ENCODE measurements around the gene GALR2.

The GALR2 gene

DNA sequence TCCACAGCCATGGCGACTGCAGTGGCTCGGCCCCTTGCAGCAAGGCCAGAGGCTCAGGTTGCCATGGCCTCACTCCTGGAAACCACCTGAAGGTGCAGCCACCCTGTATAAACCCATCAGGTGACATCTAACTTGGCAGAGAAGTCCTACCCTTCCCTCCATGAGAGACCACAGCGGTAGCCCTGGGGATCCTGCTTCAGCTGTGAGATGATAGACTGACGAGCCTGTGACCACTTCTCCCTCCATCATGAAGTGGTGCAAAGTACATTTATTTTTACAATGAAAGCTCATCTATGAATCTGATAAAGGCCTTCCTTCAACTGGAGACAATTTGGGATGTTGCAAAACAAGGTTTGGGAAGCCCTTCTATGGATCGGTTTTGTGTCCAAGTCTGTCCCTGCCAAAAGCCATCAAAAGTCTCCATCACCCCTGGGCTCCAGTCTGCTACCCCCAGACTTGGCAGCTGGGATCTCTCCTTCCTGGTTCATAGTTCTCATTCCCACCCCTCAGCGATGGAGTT is 6.2 kb downstream of the GALR2 start:
- DNase-seq = no peak

- no peak for DNase-seq
Measured at GRCh38 chr17:76081295-76082210, 7.0 kb downstream of the GALR2 start.

- DNase-seq = no peak
Measured at GRCh38 chr17:76082326-76083251, 8.0 kb downstream of the GALR2 start.

- DNase-seq = no peak
Measured at GRCh38 chr17:76083536-76084182, 9.1 kb downstream of the GALR2 start.

DNA sequence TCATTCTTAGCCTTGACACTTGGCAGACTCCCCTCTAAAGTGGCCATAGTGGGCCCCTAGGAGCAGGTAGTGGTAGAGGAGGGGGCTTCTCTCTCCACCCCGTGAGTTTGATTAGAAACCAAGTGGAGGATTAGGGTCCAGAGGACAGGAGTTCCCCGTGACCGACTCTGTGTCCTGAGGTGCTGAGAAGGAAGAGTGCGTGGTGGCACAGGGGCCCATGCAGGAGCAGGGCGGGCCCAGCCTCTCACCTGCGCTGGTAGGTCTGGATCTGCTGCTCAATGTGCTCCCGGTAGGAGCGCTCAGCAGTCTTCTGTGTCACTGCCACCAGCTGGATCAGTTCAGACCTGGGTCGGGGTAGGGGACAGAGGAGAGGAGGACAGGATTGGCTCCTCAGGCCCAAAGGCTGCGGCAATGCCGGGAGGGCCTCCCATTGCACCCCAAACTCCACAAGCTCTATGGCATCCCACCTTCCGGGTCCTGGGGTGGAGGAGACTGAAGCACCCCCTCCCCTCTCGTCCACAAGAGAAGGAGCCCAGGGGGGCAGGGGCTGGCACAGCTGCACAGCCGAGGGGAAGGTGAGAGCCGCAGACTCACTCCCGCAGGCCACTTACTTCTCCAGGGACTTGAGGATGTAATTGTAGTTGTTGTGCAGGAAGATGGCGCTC is 10.6 kb downstream of the GALR2 start:
- DNase-seq = no peak

- no peak for DNase-seq
Measured at GRCh38 chr17:76085731-76086366, 11.3 kb downstream of the GALR2 start.

DNA sequence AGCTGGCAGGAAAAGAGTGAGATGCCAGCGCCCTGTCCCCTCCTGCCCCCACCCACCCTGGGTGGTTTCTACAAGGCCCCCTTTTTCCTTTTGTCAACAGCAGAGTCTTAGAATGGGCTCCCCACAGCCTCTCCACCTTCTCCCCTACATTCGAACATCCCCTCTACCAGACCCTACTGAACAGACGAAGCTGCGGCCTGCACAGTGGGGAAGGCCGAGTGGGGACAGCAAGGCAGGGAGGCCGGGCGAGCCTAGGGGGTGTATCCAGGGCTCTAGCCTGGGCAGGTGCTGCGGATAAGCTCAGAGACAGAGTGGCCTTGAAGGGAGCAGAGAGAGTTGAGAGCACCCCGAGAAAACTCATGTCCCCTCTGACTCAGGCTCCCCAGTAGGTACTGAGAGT is 11.8 kb downstream of the GALR2 start:
- DNase-seq = no peak

DNA sequence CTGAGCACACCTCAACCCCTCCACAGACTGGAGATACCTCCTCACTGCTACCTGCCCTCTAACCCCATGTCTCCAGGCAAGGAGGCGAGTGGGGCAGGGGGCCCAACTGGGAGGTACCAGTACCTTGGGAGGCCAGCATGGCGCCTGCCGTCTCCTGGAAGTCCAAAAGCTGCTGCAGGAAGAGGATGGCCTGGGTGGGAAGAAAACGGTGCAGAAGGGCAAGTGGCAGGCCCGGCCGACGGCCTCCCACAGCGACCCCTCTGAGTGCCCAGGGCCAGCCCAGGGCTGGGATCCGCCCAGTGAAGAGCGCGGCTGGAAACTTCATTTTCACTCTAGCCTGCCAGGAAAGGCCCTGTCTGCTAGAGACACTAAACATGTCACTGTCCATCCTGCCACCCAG is 12.9 kb downstream of the GALR2 start:
- no peak for DNase-seq

DNA sequence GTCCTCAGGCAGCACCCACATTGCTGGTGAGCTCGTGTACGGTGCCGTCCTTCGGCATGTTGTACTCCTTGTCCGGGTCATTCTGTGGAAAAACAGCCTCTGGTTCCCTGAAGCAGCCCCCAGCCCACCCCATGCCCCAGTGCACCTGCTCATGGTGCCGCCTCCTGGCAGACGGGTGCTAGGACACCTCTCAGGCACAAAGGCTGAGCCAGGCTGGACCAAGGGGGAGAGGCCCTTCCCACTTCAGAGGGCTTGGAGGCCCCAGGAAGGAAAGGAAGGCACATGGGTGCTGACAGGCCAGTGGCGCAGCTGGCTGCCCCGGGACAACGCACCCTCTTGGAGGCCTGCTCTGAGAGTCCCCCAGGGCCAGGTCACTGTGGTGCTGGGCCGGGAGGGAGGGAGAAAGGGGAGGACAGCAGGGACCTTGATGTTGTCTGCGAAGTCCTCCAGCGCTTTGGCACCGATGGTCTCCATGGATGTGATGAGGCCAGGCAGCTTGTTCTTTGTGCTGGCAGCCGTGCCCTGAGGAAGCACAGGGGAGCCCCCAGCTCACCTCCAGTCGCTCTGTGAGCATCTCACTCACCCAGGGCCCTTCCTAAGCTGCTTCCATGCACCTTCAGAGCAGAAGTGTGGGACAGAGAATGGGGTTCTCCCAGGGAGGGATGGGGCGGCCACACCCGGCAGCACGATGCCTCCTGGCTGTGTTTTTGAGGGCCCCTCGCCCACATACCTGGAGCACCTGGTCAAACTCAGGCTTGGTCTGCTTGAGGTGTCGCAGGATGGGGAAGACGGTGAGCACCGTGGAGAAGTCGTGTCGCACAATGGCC is 13.7 kb downstream of the GALR2 start:
- no peak for DNase-seq

DNA sequence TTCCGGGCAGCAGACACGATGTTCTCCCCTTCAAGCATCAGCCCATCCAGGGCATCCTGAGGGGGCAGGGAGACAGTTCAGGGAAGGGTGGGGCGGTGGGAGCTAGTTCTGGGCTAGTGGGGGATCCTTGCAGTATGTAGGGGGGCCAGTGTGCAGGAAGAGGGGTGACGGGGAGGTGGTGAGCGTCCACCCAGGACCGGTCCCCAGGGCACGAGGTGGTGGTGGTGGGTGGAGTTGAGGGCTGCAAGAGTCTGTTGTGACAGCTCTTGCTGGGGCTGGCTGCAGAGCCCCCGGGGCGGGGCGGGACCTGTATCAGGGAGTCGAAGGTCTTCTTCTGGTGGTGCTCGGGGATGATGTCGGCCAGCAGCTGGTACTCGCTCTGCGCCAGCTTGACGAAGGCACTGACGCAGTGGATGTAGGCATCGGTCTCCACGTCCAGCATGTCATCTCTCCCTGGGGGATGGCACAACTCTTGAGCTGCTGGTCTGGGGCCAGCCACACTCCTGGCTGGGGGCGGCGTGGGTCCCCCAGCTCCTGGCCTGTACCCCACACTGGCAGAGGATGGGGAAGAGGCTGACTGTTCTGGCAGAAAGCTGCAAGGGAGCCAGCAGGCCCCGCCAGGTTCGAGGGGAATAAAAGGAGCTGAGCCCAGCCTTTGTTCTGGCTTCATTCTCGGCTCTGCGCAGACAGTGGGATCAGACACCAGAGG is 14.4 kb downstream of the GALR2 start:
- DNase-seq = no peak

DNA sequence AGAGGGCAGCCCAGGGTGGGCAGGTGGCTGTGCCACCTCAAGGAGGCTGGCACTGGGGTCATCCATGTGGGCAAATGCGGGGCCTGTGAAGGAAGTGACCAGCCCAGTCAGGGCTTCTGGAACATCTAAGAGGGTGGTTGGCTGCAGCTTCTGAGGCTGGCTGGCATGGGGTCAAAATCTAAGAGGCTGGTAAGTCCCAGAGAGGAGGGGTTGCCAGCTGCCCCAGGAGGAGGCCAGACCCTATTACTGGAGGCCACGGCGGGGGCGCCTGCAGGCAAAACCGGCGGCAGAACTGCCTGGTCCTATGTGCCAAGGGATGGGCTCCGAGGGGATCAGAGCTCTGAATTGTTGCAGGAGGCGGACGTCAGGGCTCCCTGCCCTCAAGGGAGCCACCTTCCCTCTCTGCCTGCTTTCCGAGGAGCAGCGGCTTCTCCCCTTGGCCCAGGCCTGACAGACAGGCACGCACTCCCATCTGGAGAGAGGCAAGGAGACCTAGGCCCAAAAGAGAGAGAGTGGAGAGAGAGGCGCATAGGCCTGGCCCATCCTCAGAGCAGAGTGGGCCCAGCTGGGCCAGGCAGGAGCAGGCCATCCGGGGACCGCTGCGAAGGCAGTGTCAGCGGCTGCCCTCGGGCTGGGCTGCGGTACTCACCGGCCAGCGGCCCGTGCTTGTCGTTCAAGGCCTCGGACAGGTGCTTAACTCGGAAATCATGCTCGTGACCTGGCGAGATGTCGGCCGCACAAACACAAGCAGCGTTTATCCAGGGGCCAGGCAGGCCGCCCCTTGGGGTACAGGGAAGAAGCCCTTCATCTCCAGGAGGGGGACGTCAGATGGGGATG is 15.3 kb downstream of the GALR2 start:
- DNase-seq = no peak

GRCh38 chr17:76090517-76091129 is 16.0 kb downstream of the GALR2 start:
- no peak for DNase-seq

DNA sequence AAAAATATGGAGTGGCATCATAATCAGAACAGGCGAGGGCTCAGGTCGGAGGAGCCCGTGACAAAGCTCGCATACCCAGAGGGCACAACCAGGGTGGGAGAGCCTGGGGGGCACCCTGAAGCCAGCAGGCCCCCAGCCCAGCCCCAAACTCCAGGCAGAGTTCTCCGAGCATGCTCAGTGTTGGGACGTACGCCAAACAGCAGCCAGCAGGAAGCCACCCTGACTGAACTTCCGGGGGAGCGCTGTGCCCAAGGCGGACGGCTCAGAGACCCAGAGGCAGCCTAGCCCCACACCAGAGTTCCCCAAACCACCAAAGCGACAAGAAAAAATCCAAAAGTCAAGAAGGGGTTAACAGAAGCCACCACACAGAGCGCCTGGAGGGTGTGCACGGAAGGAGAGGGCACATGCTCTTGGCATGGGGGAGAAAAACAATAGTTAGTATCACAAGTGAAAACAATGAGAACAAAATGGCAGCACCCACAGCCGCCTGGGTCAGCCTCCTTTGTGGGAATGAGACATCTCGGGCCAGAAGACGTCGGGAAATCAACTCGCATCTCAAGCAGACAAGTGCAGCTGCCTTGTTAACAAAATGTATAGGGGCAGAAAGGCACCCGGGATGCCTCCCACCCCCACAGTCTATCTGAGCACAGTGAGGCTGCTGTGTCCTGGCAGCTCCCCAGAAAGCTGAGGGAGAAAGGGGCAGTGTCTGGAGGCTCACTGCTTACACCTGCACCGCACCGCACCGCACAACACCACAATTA is 17.1 kb downstream of the GALR2 start:
- DNase-seq = no peak

GRCh38 chr17:76092526-76093413 is 18.2 kb downstream of the GALR2 start:
- no peak for DNase-seq

DNA sequence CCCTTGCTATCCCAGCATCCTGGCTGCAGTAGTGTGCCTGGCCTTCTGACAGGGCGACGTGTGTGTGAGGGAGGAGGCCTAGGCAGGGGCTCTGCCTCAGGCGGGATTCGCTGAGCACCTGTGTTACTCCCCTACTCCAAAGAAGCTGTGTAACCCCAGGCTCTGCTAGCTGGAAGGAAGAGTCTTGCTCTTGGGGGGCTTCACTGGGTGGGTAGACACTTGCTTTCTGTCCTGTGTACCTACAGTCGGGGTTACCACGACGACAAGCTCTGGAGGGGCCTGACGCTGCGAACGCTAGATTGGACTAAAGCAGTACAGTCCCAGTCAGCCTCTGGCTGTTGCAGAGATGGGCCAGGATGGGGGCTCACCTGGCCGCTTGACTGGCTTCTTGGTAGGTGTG is 19.5 kb downstream of the GALR2 start:
- no peak for DNase-seq

GRCh38 chr17:76095943-76096342 is 21.4 kb downstream of the GALR2 start:
- no peak for DNase-seq

DNA sequence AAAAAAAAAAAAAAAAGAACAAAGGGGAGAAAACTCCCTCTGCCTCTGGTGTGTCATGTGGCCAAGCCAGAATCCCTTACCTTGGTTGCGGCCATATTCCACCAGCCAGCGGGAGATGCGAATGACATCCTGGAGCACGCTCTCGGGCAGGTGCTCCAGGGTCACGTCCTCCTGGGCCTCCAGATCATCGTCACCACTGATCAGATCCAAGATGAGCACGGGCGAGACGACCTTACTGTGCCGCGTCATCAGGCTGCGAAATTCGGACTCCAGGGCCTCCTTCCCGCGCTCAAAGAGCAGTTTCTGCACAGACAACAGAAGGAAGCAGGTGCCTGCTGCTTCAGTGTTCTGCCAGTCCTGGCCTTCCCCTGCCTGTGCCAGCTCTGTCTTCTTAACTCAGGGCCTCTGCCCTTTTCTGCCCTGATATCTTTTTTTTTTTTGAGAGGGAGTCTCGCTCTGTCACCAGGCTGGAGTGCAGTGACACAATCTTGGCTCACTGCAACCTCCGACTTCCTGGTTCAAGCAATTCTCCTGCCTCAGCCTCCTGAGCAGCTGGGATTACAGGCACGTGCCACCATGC is 23.2 kb downstream of the GALR2 start:
- DNase-seq = no peak
